ENCODE results near the gene CD68. TPM values are rescaled to one million over a fixed set of nuclear protein-coding genes. Genes with fewer than 3 reads are reported as not detected.
A peak's percentile ranks its signal among the peaks of the same experiment; 100 is the strongest.

CD68 gene
- total RNA-seq, 1 donor from 2014 or later = 0.49 TPM

DNA sequence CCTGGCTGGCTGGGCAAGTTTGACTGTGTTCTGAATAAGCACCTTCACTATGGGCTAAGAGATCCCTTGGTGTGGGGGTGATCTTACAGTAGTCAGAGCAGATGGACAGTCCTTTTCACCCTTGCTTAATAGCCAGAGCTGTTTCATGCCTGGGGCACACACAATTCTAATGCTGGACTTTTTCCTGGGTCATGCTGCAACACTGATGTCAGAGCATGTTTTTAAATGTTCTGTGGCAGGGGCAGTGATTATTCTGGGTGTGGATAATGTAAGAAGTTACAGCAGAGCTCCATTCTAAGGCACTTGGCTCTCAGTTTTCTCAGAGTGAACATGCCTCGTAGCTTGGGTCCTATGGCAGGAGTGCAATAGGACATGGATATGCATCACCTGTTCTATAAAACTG is 4.0 kb upstream of the CD68 start:
- TF ChIP-seq, protein P1, sequence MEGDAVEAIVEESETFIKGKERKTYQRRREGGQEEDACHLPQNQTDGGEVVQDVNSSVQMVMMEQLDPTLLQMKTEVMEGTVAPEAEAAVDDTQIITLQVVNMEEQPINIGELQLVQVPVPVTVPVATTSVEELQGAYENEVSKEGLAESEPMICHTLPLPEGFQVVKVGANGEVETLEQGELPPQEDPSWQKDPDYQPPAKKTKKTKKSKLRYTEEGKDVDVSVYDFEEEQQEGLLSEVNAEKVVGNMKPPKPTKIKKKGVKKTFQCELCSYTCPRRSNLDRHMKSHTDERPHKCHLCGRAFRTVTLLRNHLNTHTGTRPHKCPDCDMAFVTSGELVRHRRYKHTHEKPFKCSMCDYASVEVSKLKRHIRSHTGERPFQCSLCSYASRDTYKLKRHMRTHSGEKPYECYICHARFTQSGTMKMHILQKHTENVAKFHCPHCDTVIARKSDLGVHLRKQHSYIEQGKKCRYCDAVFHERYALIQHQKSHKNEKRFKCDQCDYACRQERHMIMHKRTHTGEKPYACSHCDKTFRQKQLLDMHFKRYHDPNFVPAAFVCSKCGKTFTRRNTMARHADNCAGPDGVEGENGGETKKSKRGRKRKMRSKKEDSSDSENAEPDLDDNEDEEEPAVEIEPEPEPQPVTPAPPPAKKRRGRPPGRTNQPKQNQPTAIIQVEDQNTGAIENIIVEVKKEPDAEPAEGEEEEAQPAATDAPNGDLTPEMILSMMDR (conservative IDR thresholded peaks at IDR 0.05) = no peak
- DNase-seq (ENCODE audit: low read depth, low spot score) = no peak
- Mint-ChIP-seq H3K36me3 (ENCODE audit: low read depth) (peaks cover 68% of the 10 kb centered on the region), H3K9me3 (no peaks in the 10 kb centered on the region), H3K27me3 (ENCODE audit: low read depth) (peaks cover 45% of the 10 kb centered on the region), H3K27ac (ENCODE audit: unreplicated experiment) (no peak overlapping the region), H3K4me1 (peaks cover 70% of the 10 kb centered on the region), H3K4me3 (peak overlapping the region; percentile 99)

DNA sequence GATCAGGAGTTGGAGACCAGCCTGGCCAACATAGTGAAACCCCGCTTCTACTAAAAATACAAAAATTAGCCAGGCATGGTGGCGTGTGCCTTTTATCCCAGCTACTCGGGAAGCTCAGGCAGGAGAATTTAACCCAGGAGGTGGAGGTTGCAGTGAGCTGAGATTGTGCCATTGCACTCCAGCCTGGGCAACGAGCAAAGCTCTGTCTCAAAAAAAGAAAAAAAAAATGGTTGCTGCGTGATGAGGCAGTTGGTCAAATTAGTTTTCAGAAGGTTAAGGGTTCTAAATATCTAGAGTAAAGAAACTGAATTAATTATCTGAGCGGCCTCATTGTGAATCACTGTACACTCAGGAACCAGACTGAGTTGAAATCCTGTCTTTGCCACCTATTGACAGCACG is 3.5 kb upstream of the CD68 start:
- Mint-ChIP-seq H3K4me3 (peak overlapping the region; percentile 99), H3K27ac (ENCODE audit: unreplicated experiment) (no peak overlapping the region), H3K4me1 (peaks cover 75% of the 10 kb centered on the region), H3K27me3 (ENCODE audit: low read depth) (peaks cover 48% of the 10 kb centered on the region), H3K36me3 (ENCODE audit: low read depth) (peaks cover 69% of the 10 kb centered on the region), H3K9me3 (no peaks in the 10 kb centered on the region)
- TF ChIP-seq, protein P1 (conservative IDR thresholded peaks at IDR 0.05) = no peak
- no peak for DNase-seq (ENCODE audit: low read depth, low spot score)

DNA sequence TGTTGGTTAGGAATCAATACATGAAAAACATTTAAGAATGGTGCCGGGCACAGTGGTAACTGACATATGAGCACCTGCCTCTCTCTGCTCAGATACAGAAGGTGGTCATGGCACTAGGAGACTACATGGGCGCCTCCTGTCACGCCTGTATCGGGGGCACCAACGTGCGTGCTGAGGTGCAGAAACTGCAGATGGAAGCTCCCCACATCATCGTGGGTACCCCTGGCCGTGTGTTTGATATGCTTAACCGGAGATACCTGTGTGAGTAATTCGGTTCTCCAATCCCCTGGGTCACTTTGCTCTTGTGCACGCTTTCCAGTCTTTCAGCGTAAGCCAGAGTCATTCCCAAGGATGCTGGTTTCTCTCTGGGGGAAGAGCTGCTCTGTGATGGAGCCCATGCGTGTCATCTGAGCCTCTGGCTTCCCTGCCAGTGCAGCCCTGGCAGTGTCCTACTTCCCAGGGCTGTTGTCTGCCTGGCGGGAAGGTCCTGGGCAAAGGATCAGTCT is 3.0 kb upstream of the CD68 start:
- no peak for DNase-seq (ENCODE audit: low read depth, low spot score)
- TF ChIP-seq, protein P1 (conservative IDR thresholded peaks at IDR 0.05) = no peak
- H3K4me1 Mint-ChIP-seq = peaks cover 73% of the 10 kb centered on the region
- H3K9me3 Mint-ChIP-seq = no peaks in the 10 kb centered on the region
- peak overlapping the region; percentile 99 for H3K4me3 Mint-ChIP-seq
- peaks cover 71% of the 10 kb centered on the region for H3K36me3 Mint-ChIP-seq (ENCODE audit: low read depth)
- no peak overlapping the region for H3K27ac Mint-ChIP-seq (ENCODE audit: unreplicated experiment)
- peaks cover 51% of the 10 kb centered on the region for H3K27me3 Mint-ChIP-seq (ENCODE audit: low read depth)

DNA sequence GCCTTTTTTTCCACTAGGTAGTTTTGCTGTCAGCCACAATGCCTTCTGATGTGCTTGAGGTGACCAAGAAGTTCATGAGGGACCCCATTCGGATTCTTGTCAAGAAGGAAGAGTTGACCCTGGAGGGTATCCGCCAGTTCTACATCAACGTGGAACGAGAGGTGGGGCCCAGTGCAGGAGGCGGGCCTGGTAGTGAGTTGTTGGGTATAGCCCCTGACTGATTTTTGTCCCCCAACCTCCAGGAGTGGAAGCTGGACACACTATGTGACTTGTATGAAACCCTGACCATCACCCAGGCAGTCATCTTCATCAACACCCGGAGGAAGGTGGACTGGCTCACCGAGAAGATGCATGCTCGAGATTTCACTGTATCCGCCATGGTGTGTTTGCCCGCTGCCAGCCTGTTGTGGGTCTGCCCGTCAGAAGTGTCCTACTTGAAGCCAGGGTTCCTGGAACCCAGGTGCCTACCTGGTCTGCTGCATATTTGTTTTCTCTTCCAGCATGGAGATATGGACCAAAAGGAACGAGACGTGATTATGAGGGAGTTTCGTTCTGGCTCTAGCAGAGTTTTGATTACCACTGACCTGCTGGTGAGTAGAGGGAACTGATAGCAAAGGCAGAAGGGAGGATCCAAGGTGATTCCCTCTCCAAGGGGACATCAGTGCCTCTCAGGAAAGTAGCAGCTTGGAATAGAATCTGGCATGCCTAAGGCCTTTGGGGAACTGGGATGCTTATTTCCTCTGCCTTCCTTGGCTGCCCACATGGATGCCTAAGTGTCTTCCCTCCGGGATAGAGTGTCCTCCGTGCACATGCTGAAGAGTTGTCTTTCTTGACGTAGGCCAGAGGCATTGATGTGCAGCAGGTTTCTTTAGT is 1.9 kb upstream of the CD68 start:
- peaks cover 68% of the 10 kb centered on the region for H3K4me1 Mint-ChIP-seq
- H3K9me3 Mint-ChIP-seq = no peaks in the 10 kb centered on the region
- H3K4me3 Mint-ChIP-seq = peak overlapping the region; percentile 99
- peaks cover 70% of the 10 kb centered on the region for H3K36me3 Mint-ChIP-seq (ENCODE audit: low read depth)
- H3K27me3 Mint-ChIP-seq (ENCODE audit: low read depth) = peaks cover 50% of the 10 kb centered on the region
- no peak for DNase-seq (ENCODE audit: low read depth, low spot score)
- H3K27ac Mint-ChIP-seq (ENCODE audit: unreplicated experiment) = peak overlapping the region; percentile 51
- TF ChIP-seq, protein P1 (conservative IDR thresholded peaks at IDR 0.05) = no peak

DNA sequence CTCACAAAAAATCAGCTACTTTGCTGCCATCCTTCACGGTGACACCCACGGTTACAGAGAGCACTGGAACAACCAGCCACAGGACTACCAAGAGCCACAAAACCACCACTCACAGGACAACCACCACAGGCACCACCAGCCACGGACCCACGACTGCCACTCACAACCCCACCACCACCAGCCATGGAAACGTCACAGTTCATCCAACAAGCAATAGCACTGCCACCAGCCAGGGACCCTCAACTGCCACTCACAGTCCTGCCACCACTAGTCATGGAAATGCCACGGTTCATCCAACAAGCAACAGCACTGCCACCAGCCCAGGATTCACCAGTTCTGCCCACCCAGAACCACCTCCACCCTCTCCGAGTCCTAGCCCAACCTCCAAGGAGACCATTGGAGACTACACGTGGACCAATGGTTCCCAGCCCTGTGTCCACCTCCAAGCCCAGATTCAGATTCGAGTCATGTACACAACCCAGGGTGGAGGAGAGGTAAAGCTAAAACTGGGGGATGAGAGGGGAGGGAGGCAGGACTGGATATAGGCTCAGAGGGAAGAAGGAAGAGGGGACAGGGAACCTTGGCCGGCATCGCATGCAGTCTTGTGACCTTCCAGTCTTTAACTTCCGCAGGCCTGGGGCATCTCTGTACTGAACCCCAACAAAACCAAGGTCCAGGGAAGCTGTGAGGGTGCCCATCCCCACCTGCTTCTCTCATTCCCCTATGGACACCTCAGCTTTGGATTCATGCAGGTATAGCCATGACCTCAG is 581 bp downstream of the CD68 start:
- TF ChIP-seq, protein P1 (conservative IDR thresholded peaks at IDR 0.05) = no peak
- H3K9me3 Mint-ChIP-seq = no peaks in the 10 kb centered on the region
- peak overlapping the region; percentile 84 for H3K4me3 Mint-ChIP-seq
- DNase-seq (ENCODE audit: low read depth, low spot score) = no peak
- H3K27ac Mint-ChIP-seq (ENCODE audit: unreplicated experiment) = peak overlapping the region; percentile 2
- peaks cover 57% of the 10 kb centered on the region for H3K36me3 Mint-ChIP-seq (ENCODE audit: low read depth)
- H3K27me3 Mint-ChIP-seq (ENCODE audit: low read depth) = peaks cover 46% of the 10 kb centered on the region
- H3K4me1 Mint-ChIP-seq = peaks cover 72% of the 10 kb centered on the region
